HCT116 (cell line): ENCODE measurements around the gene FARP1. TPM values are rescaled to one million over a fixed set of nuclear protein-coding genes. Genes with fewer than 3 reads are reported as not detected.

Source experiments
- ATAC-seq: fragments of 200-7000 bp; cut with Tn5 transposase; 2 replicates; pipeline ENCODE4 v1.9.1; 2020; ENCODE audit warnings: mild to moderate bottlenecking, moderate library complexity
- BruUV-seq: library from RNA; stranded (reverse); fragments of 400-500 nt; replicated peaks from 2 replicates; lab custom pipeline; 2021; lab: Mats Ljungman, UMichigan
- CTCF ChIA-PET: fragments of 300-600 bp; sonication (Branson Sonifier 250); formaldehyde crosslinking; loops from one replicate; lab custom pipeline; 2021; ENCODE audit warnings: antibody characterized with exemption; lab: Charles Lee
- POLR2A ChIA-PET: fragments of 300-600, 350-600 bp; sonication (Branson Sonifier 250); formaldehyde crosslinking; loops from one replicate; lab custom pipeline; 2021; ENCODE audit warnings: antibody characterized with exemption; lab: Charles Lee
- RAD21 ChIA-PET, 2 experiments: fragments of 300-600 bp; sonication (Branson Sonifier 250); formaldehyde crosslinking; loops; one replicate each; lab custom pipeline; 2023; ENCODE audit warnings: low total read pairs in 2 of 2; ENCODE audit not compliant: uncharacterized antibody in 2 of 2, unreplicated experiment in 2 of 2, low non-redundant PET in 1 of 2; lab: Charles Lee
- DNase-seq: peaks from one replicate; pipeline ENCODE4 v3.0.0-alpha.2; 2010; ENCODE audit warnings: low read depth, low spot score
- H2AFZ ChIP-seq: fragments of 200-600 bp; shearing (Covaris generic), sonication (generic); 2 replicates; pipeline ENCODE4 v1.6.1; 2017; ENCODE audit warnings: low read depth, mixed run types, mixed read lengths, antibody characterized with exemption, low read length; ENCODE audit not compliant: poor library complexity, severe bottlenecking
- H3K27ac ChIP-seq: 2 replicates; pipeline ENCODE4 v1.5.1; 2012; ENCODE audit warnings: low read depth, low read length
- H3K27me3 ChIP-seq: fragments of 200-600 bp; sonication (generic); 2 replicates; pipeline ENCODE4 v1.6.1; 2016; ENCODE audit warnings: mixed run types, low read length, mixed read lengths; ENCODE audit not compliant: insufficient read depth
- H3K36me3 ChIP-seq, 2 experiments: fragments of 200-500 bp in 1 of 2; fragments of 200-600 bp in 1 of 2; sonication (Bioruptor generic) in 1 of 2; sonication (generic) in 1 of 2; 2 replicates each; pipeline versions ENCODE4 v1.5.1 to v1.6.1; 2014 to 2016; ENCODE audit warnings: low read length in 2 of 2, inconsistent platforms in 1 of 2, mixed read lengths in 1 of 2, mixed run types in 1 of 2; ENCODE audit not compliant: insufficient read depth in 2 of 2, control insufficient read depth in 1 of 2
- H3K4me1 ChIP-seq, 2 experiments: fragments of 200-600 bp in 1 of 2; sonication (generic) in 1 of 2; 2 replicates each; pipeline versions ENCODE4 v1.5.1 to v1.6.1; 2012 to 2017; ENCODE audit warnings: low read length in 2 of 2, inconsistent platforms in 1 of 2, mild to moderate bottlenecking in 1 of 2, mixed read lengths in 1 of 2, mixed run types in 1 of 2, moderate library complexity in 1 of 2; ENCODE audit not compliant: insufficient read depth in 2 of 2, control insufficient read depth in 1 of 2
- H3K4me2 ChIP-seq: fragments of 200-600 bp; sonication (generic); 2 replicates; pipeline ENCODE4 v1.6.1; 2017; ENCODE audit warnings: mixed run types, low read length, mixed read lengths
- H3K4me3 ChIP-seq, 2 experiments: fragments of 200-600 bp in 1 of 2; sonication (generic) in 1 of 2; replicated peaks in 1 of 2; 2 replicates each; pipeline ENCODE4 v1.5.1; 2011 to 2016; ENCODE audit warnings: low read length in 2 of 2, control low read depth in 1 of 2, low read depth in 1 of 2, mild to moderate bottlenecking in 1 of 2, mixed read lengths in 1 of 2, mixed run types in 1 of 2
- H3K79me2 ChIP-seq: fragments of 200-600 bp; sonication (generic); 2 replicates; pipeline ENCODE4 v1.6.1; 2017; ENCODE audit warnings: mild to moderate bottlenecking, mixed run types, low read length, moderate library complexity, mixed read lengths; ENCODE audit not compliant: insufficient read depth
- H3K9ac ChIP-seq: fragments of 200-600 bp; sonication (generic); 2 replicates; pipeline ENCODE4 v1.6.1; 2016; ENCODE audit warnings: low read length, mixed read lengths
- H3K9me2 ChIP-seq: fragments of 200-600 bp; sonication (generic), shearing (Covaris generic); 2 replicates; pipeline ENCODE4 v1.6.1; 2017; ENCODE audit warnings: mixed run types, mild to moderate bottlenecking, moderate library complexity; ENCODE audit not compliant: insufficient read depth
- H3K9me3 ChIP-seq, 2 experiments: fragments of 200-500 bp in 1 of 2; fragments of 200-600 bp in 1 of 2; sonication (Bioruptor generic) in 1 of 2; sonication (generic) in 1 of 2; 2 replicates each; pipeline ENCODE4 v1.6.1; 2014 to 2017; ENCODE audit warnings: low read length in 2 of 2, mixed read lengths in 2 of 2, inconsistent platforms in 1 of 2, low read depth in 1 of 2, mild to moderate bottlenecking in 1 of 2, mixed run types in 1 of 2, moderate library complexity in 1 of 2; ENCODE audit not compliant: control insufficient read depth in 1 of 2, insufficient read depth in 1 of 2
- H4K20me1 ChIP-seq: fragments of 200-600 bp; sonication (generic), shearing (Covaris generic); 2 replicates; pipeline ENCODE4 v1.6.1; 2017; ENCODE audit warnings: mixed run types, mild to moderate bottlenecking, moderate library complexity; ENCODE audit not compliant: insufficient read depth
- ATF3 ChIP-seq: IDR thresholded peaks from 2 replicates; pipeline ENCODE4 v1.6.1; 2012
- CBX3 ChIP-seq: IDR thresholded peaks from 2 replicates; pipeline ENCODE4 v1.6.1; 2012; ENCODE audit warnings: low read depth
- CEBPB ChIP-seq: IDR thresholded peaks from 2 replicates; pipeline ENCODE4 v1.6.1; 2012; ENCODE audit warnings: low read depth
- EZH2 ChIP-seq: fragments of 200-600 bp; sonication (generic); IDR thresholded peaks from 2 replicates; pipeline ENCODE4 v1.6.1; 2017; ENCODE audit warnings: antibody characterized with exemption, mixed run types
- FOSL1 ChIP-seq: IDR thresholded peaks from 2 replicates; pipeline ENCODE4 v1.6.1; 2012; ENCODE audit warnings: low read depth
- JUND ChIP-seq: IDR thresholded peaks from 2 replicates; pipeline ENCODE4 v1.6.1; 2012
- POLR2A ChIP-seq: IDR thresholded peaks from 2 replicates; pipeline ENCODE4 v1.7.0; 2011; ENCODE audit warnings: borderline replicate concordance; ENCODE audit not compliant: insufficient read depth, insufficient read length; ENCODE audit errors: extremely low read depth
- POLR2AphosphoS5 ChIP-seq: IDR thresholded peaks from 2 replicates; pipeline ENCODE4 v1.6.1; 2011; ENCODE audit warnings: mild to moderate bottlenecking, low read depth, low read length, moderate library complexity
- REST ChIP-seq: IDR thresholded peaks from 2 replicates; pipeline ENCODE4 v1.6.1; 2012; ENCODE audit warnings: low read depth
- SP1 ChIP-seq: IDR thresholded peaks from 2 replicates; pipeline ENCODE4 v1.6.1; 2012; ENCODE audit warnings: low read depth
- SRF ChIP-seq: IDR thresholded peaks from 2 replicates; pipeline ENCODE4 v1.6.1; 2012; ENCODE audit warnings: low read depth
- TCF7L2 ChIP-seq: IDR thresholded peaks from 2 replicates; pipeline ENCODE4 v1.7.0; 2011; ENCODE audit warnings: borderline replicate concordance, inconsistent platforms; ENCODE audit not compliant: insufficient read depth, insufficient read length; ENCODE audit errors: extremely low read depth
- YY1 ChIP-seq: IDR thresholded peaks from 2 replicates; pipeline ENCODE4 v1.6.1; 2011; ENCODE audit warnings: low read length, low read depth, moderate library complexity, mild to moderate bottlenecking; ENCODE audit not compliant: insufficient replicate concordance; ENCODE audit errors: extremely low read depth
- ZFX ChIP-seq: fragments of 450-650 bp; IDR thresholded peaks from 2 replicates; pipeline ENCODE4 v1.6.1; 2017
- ZNF274 ChIP-seq: fragments of 200-500 bp; sonication (Bioruptor generic); IDR thresholded peaks from 2 replicates; pipeline ENCODE4 v1.6.1; 2014; ENCODE audit warnings: mild to moderate bottlenecking, low read depth, low read length, inconsistent platforms
- intact Hi-C: fragments of 100-400 bp; cut with micrococcal nuclease; formaldehyde crosslinking; loops from 2 replicates; pipeline ENCODE4 v1.10.0; 2022
- total RNA-seq: library from RNA; stranded (reverse); gene quantifications from one replicate; pipeline ENCODE4 v1.2.1, GENCODE V29; 2021; ENCODE audit not compliant: unreplicated experiment
- TF ChIP-seq, protein P1 (sequence below): IDR thresholded peaks from 2 replicates; pipeline ENCODE4 v1.6.1; 2011; ENCODE audit warnings: mild to moderate bottlenecking, low read length, moderate library complexity; ENCODE audit not compliant: insufficient replicate concordance; ENCODE audit errors: extremely low read depth
- TF ChIP-seq, protein P2 (sequence below): IDR thresholded peaks from 2 replicates; pipeline ENCODE4 v1.6.1; 2012

Gene FARP1
- total RNA-seq, 1 experiment from 2014 or later: 30.5 TPM

- Histone ChIP-seq H2AFZ (no peak overlapping the region), H3K4me2 (no peak overlapping the region), H3K9me2 (no peaks in the 10 kb centered on the region), H3K4me1 (peaks cover 0 to 4% of the 10 kb centered on the region in 2 experiments; a peak in 1 of 4 replicates), H3K4me3 (no peak overlapping the region), H3K79me2 (no peaks in the 10 kb centered on the region), H3K36me3 (no peaks in the 10 kb centered on the region), H3K9me3 (no peaks in the 10 kb centered on the region), H3K27ac (no peak overlapping the region), H3K9ac (no peak overlapping the region), H3K27me3 (no peaks in the 10 kb centered on the region), H4K20me1 (no peaks in the 10 kb centered on the region)
- BruUV-seq: no TSS peak
- no peak for ATAC-seq
- DNase-seq: no peak
- ChIA-PET CTCF (interaction anchor here (1.5 kb wide), 1 partner anchor 14 kb away, joined by 3 read pairs; no protein-coding TSS in a partner anchor), POLR2A (no interaction called here), RAD21 (no interaction called here)
- intact Hi-C loops: no loop called here
- TF ChIP-seq, protein P1, sequence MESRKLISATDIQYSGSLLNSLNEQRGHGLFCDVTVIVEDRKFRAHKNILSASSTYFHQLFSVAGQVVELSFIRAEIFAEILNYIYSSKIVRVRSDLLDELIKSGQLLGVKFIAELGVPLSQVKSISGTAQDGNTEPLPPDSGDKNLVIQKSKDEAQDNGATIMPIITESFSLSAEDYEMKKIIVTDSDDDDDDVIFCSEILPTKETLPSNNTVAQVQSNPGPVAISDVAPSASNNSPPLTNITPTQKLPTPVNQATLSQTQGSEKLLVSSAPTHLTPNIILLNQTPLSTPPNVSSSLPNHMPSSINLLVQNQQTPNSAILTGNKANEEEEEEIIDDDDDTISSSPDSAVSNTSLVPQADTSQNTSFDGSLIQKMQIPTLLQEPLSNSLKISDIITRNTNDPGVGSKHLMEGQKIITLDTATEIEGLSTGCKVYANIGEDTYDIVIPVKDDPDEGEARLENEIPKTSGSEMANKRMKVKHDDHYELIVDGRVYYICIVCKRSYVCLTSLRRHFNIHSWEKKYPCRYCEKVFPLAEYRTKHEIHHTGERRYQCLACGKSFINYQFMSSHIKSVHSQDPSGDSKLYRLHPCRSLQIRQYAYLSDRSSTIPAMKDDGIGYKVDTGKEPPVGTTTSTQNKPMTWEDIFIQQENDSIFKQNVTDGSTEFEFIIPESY: no peak
- TF ChIP-seq JUND (no peak), FOSL1 (no peak), EZH2 (no peak), POLR2A (no peak), YY1 (no peak), SRF (no peak), CBX3 (no peak), POLR2AphosphoS5 (no peak), ZFX (no peak), CEBPB (no peak)
Measured at GRCh38 chr13:98434060-98434459, 291.2 kb downstream of the FARP1 start.

DNA sequence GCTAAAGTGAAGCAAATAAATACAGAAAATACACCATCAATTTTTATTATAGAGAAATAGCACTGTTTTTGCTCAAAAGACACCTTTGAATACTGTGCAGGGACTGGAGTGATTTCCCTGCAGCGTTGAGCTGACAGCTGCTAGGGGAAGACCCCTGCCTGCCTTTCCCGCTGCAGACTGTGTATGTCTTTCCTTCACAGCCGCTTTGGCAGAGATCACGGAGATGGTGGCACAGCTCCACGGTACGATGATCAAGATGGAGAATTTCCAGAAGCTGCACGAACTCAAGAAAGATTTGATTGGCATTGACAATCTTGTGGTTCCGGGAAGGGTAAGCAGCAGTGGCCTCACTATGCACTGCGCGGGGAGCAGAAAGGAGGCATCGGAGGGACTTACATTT is 292.5 kb downstream of the FARP1 start:
- H3K9me2 ChIP-seq: no peaks in the 10 kb centered on the region
- no peak overlapping the region for H3K4me2 ChIP-seq
- RAD21 ChIA-PET: no interaction called here
- no peak overlapping the region for H3K9ac ChIP-seq
- H4K20me1 ChIP-seq: no peaks in the 10 kb centered on the region
- H3K79me2 ChIP-seq: no peaks in the 10 kb centered on the region
- H3K4me1 ChIP-seq: peaks cover 0 to 4% of the 10 kb centered on the region in 2 experiments; a peak in 1 of 4 replicates
- H3K27ac ChIP-seq: no peak overlapping the region
- H3K4me3 ChIP-seq: no peak overlapping the region
- H3K27me3 ChIP-seq: no peaks in the 10 kb centered on the region
- BruUV-seq: no TSS peak
- POLR2A ChIA-PET: interaction anchor here (1.2 kb wide), 1 partner anchor 10 kb away, joined by 3 read pairs; no protein-coding TSS in a partner anchor
- no peak overlapping the region for H2AFZ ChIP-seq
- no peaks in the 10 kb centered on the region for H3K36me3 ChIP-seq
- no peaks in the 10 kb centered on the region for H3K9me3 ChIP-seq
- no peak for DNase-seq
- intact Hi-C loops: no loop called here
- ATAC-seq: no peak
- CTCF ChIA-PET: interaction anchor here (1.6 kb wide), 1 partner anchor 12 kb away, joined by 4 read pairs; no protein-coding TSS in a partner anchor
- TF ChIP-seq REST (no peak), YY1 (no peak), ZNF274 (no peak), ATF3 (no peak), JUND (no peak), ZFX (no peak), TCF7L2 (no peak), CBX3 (no peak), SP1 (no peak)
- TF ChIP-seq, protein P2, sequence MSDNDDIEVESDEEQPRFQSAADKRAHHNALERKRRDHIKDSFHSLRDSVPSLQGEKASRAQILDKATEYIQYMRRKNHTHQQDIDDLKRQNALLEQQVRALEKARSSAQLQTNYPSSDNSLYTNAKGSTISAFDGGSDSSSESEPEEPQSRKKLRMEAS: no peak
